ENCODE data around the gene DGKI. TPM values are rescaled to one million over a fixed set of nuclear protein-coding genes. Genes with fewer than 3 reads are reported as not detected.

Gene DGKI
- total and polyA plus RNA-seq, 2 of the 13 experiments (the other 11 are each of a cell fraction or from before 2014, with no cell fraction given), result 0.09 to 0.17 TPM

- POLR2A ChIA-PET, result no interaction called here
- 0% methylated on average over 2 of the region's 2 CpGs for WGBS (ENCODE audit: low lambda C conversion rate)
These were observed 36.5 kb downstream of the DGKI start for GRCh38 chr7:137810248-137810647.

GRCh38 chr7:137804836-137805235 lies 41.9 kb downstream of the DGKI start:
- Histone ChIP-seq H3K4me2 (ENCODE audit: low read depth, low read length) (no peak overlapping the region), H3K9ac (ENCODE audit: insufficient read depth, low read depth, low read length) (no peak overlapping the region), H3K79me2 (ENCODE audit: insufficient read depth, low read length) (no peaks in the 10 kb centered on the region), H3K27me3 (ENCODE audit: control insufficient read depth in 1 of 2, insufficient read depth in 2 of 2, low read length in 2 of 2) (peaks cover 0 to 12% of the 10 kb centered on the region in 2 experiments; a peak in 3 of 5 replicates), H3K4me3 (replicated peaks in 1 of 3; ENCODE audit: insufficient read depth in 1 of 3, low read depth in 2 of 3, low read length in 3 of 3) (no peak overlapping the region), H4K20me1 (ENCODE audit: insufficient read depth, low read length) (no peaks in the 10 kb centered on the region), H3K36me3 (replicated peaks in 1 of 2; ENCODE audit: control insufficient read depth in 1 of 2, insufficient read depth in 2 of 2, low read length in 2 of 2) (no peaks in the 10 kb centered on the region), H3K4me1 (ENCODE audit: insufficient read depth, low read length) (no peaks in the 10 kb centered on the region), H3K9me3 (ENCODE audit: low read length) (no peaks in the 10 kb centered on the region), H2AFZ (ENCODE audit: low read length) (no peak overlapping the region), H3K27ac (ENCODE audit: extremely low read length, insufficient read depth, low read length) (no peak overlapping the region)
- ChIA-PET POLR2A (no interaction called here), CTCF (ENCODE audit: low intra/inter-chr PET ratio, low total read pairs) (no interaction called here)
- 49% methylated on average over 2 of the region's 2 CpGs for WGBS (ENCODE audit: low lambda C conversion rate)
- in situ Hi-C loops (cut with HindIII; ENCODE audit: extremely low pct_ligation_motif_present, low pct_unique_long_range_greater_than_20kb) (no loop called here), intact Hi-C loops (cut with micrococcal nuclease; ENCODE audit: unreplicated experiment) (no loop called here)
- FAIRE-seq (no peak), ATAC-seq (no peak), DNase-seq (ENCODE audit: low spot score) (no peak)
- TF ChIP-seq ZNF552 (CRISPR knock-in tag; IDR thresholded peaks at IDR 0.05; ENCODE audit: borderline replicate concordance) (no peak), ZNF660 (CRISPR knock-in tag; IDR thresholded peaks at IDR 0.05; ENCODE audit: borderline replicate concordance, low read depth) (no peak), MTERF4 (CRISPR knock-in tag; IDR thresholded peaks at IDR 0.05) (no peak), IRX3 (CRISPR knock-in tag; IDR thresholded peaks at IDR 0.05; ENCODE audit: borderline replicate concordance, low read depth) (no peak), STAT6 (CRISPR knock-in tag; IDR thresholded peaks at IDR 0.05; ENCODE audit: borderline replicate concordance) (no peak), ZNF414 (CRISPR knock-in tag; IDR thresholded peaks at IDR 0.05) (no peak), AHR (CRISPR knock-in tag; IDR thresholded peaks at IDR 0.05) (no peak), NR2F2 (IDR thresholded peaks at IDR 0.05; ENCODE audit: borderline replicate concordance, low read depth) (no peak), DNMT3B (CRISPR knock-in tag; conservative IDR thresholded peaks at IDR 0.05) (no peak), ZNF24 (IDR thresholded peaks at IDR 0.05) (no peak), SETDB1 (CRISPR knock-in tag; IDR thresholded peaks at IDR 0.05; ENCODE audit: borderline replicate concordance) (no peak), RBFOX2 (IDR thresholded peaks at IDR 0.05; ENCODE audit: low read depth, low read length) (no peak)
- BruUV-seq (replicated peaks), result no TSS peak

More at GRCh38 chr7:137810248-137810647, 36.5 kb downstream of the DGKI start:
- intact Hi-C loops (cut with micrococcal nuclease; ENCODE audit: unreplicated experiment) (no loop called here), in situ Hi-C loops (cut with HindIII; ENCODE audit: extremely low pct_ligation_motif_present, low pct_unique_long_range_greater_than_20kb) (no loop called here)
- Histone ChIP-seq H3K27me3 (ENCODE audit: control insufficient read depth in 1 of 2, insufficient read depth in 2 of 2, low read length in 2 of 2) (peaks cover 0 to 8% of the 10 kb centered on the region in 2 experiments; a peak in 3 of 5 replicates), H2AFZ (ENCODE audit: low read length) (no peak overlapping the region), H3K4me1 (ENCODE audit: insufficient read depth, low read length) (peaks cover 7% of the 10 kb centered on the region; the same call in 1 of the 2 replicates), H3K4me2 (ENCODE audit: low read depth, low read length) (no peak overlapping the region), H3K79me2 (ENCODE audit: insufficient read depth, low read length) (no peaks in the 10 kb centered on the region), H4K20me1 (ENCODE audit: insufficient read depth, low read length) (no peaks in the 10 kb centered on the region), H3K9me3 (ENCODE audit: low read length) (no peaks in the 10 kb centered on the region), H3K9ac (ENCODE audit: insufficient read depth, low read depth, low read length) (no peak overlapping the region), H3K27ac (ENCODE audit: extremely low read length, insufficient read depth, low read length) (no peak overlapping the region), H3K4me3 (replicated peaks in 1 of 3; ENCODE audit: insufficient read depth in 1 of 3, low read depth in 2 of 3, low read length in 3 of 3) (no peak overlapping the region), H3K36me3 (replicated peaks in 1 of 2; ENCODE audit: control insufficient read depth in 1 of 2, insufficient read depth in 2 of 2, low read length in 2 of 2) (no peaks in the 10 kb centered on the region)
- ATAC-seq (no peak), DNase-seq (ENCODE audit: low spot score) (no peak), FAIRE-seq (no peak)
- TF ChIP-seq SP140L (CRISPR knock-in tag; IDR thresholded peaks at IDR 0.05; ENCODE audit: borderline replicate concordance), result no peak
- TF ChIP-seq KLF12 (CRISPR knock-in tag; IDR thresholded peaks at IDR 0.05; ENCODE audit: borderline replicate concordance), result no peak
- TF ChIP-seq KLF13 (CRISPR knock-in tag; IDR thresholded peaks at IDR 0.05), result no peak
- TF ChIP-seq RCOR2 (CRISPR knock-in tag; IDR thresholded peaks at IDR 0.05), result no peak
- TF ChIP-seq NAIF1 (CRISPR knock-in tag; IDR thresholded peaks at IDR 0.05; ENCODE audit: borderline replicate concordance), result no peak
- TF ChIP-seq SRSF4 (IDR thresholded peaks at IDR 0.05; ENCODE audit: low read depth, low read length, poor library complexity, severe bottlenecking), result no peak
- CTCF ChIA-PET (ENCODE audit: low intra/inter-chr PET ratio, low total read pairs), result no interaction called here
- no TSS peak for BruUV-seq (replicated peaks)
